ENCODE data around the gene CDC14B.

GRCh38 chr9:96612105-96612965 is 7.3 kb downstream of the CDC14B start:
- TF ChIP-seq SMC3 (conservative IDR thresholded peaks at IDR 0.05; ENCODE audit: poor library complexity) (no peak), EZH2 (IDR thresholded peaks at IDR 0.05; ENCODE audit: borderline replicate concordance, insufficient read depth, low read length, poor library complexity, severe bottlenecking) (no peak)
- TF ChIP-seq, protein P1, sequence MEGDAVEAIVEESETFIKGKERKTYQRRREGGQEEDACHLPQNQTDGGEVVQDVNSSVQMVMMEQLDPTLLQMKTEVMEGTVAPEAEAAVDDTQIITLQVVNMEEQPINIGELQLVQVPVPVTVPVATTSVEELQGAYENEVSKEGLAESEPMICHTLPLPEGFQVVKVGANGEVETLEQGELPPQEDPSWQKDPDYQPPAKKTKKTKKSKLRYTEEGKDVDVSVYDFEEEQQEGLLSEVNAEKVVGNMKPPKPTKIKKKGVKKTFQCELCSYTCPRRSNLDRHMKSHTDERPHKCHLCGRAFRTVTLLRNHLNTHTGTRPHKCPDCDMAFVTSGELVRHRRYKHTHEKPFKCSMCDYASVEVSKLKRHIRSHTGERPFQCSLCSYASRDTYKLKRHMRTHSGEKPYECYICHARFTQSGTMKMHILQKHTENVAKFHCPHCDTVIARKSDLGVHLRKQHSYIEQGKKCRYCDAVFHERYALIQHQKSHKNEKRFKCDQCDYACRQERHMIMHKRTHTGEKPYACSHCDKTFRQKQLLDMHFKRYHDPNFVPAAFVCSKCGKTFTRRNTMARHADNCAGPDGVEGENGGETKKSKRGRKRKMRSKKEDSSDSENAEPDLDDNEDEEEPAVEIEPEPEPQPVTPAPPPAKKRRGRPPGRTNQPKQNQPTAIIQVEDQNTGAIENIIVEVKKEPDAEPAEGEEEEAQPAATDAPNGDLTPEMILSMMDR (IDR thresholded peaks at IDR 0.05; ENCODE audit: poor library complexity, severe bottlenecking), result no peak

Measured in neural cell (in vitro differentiated cells).